ENCODE measurements around the gene SERPINB7. TPM values are rescaled to one million over a fixed set of nuclear protein-coding genes. Genes with fewer than 3 reads are reported as not detected.
"Not testable (repeated sequence)": the region's sequence is repeated elsewhere in the genome, so short reads cannot be mapped to it uniquely, and the experiment has no call there.

Gene SERPINB7
- polyA plus RNA-seq, 2 of the 4 experiments (the other 2 are of a cell fraction) = 0.84 to 2.9 TPM

DNA sequence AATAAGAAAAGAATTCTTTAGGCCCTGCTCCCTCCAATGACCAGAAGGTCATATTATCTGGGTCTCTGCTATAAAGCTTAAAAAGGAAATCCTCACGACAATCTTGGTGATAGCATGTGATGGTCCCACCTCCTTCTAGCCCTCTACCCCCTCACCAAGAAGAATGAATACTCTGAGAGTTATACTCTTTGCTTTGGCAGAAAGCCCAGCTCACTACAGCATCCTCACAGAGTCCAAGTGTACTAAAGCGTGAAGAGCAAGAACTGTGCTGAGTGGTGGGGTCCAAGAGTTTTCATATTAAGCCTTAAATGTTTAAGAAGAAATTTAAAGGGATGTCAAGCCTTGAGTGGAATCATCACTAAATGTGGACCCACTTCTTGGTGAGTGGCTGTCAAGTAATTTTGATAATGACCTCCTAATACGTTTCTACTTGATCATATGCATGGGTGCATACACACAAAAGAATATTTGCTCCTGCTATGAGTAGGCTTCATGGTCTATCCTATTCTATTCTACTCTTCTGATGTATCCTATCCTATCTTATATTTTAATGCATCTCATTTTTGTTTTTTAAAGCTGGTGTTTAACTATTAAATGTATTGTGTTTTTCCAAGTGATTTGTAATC, 16.5 kb upstream of the SERPINB7 start:
- ATAC-seq = no peak
- WGBS (ENCODE audit: missing lambda C conversion rate) = 23% methylated on average over 3 of the region's 3 CpGs
- H3K4me1 ChIP-seq = no peaks in the 10 kb centered on the region
- ChIA-PET CTCF (no interaction called here), POLR2A (no interaction called here)
- H3K9me3 ChIP-seq = no peaks in the 10 kb centered on the region
- H3K27ac ChIP-seq = no peak overlapping the region
- TF ChIP-seq CTCF (IDR thresholded peaks at IDR 0.05) = no peak
- TF ChIP-seq CHD2 (IDR thresholded peaks at IDR 0.05; ENCODE audit: low read length, partially characterized antibody) = no peak
- TF ChIP-seq NFE2L2 (conservative IDR thresholded peaks at IDR 0.05; ENCODE audit: low read length) = no peak
- no peak for TF ChIP-seq POLR2A (IDR thresholded peaks at IDR 0.05; ENCODE audit: low read length)
- TF ChIP-seq POLR2AphosphoS2 (conservative IDR thresholded peaks at IDR 0.05; ENCODE audit: low read length) = no peak
- TF ChIP-seq, protein P1, sequence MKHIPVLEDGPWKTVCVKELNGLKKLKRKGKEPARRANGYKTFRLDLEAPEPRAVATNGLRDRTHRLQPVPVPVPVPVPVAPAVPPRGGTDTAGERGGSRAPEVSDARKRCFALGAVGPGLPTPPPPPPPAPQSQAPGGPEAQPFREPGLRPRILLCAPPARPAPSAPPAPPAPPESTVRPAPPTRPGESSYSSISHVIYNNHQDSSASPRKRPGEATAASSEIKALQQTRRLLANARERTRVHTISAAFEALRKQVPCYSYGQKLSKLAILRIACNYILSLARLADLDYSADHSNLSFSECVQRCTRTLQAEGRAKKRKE (CRISPR knock-in tag; IDR thresholded peaks at IDR 0.05; ENCODE audit: low read depth) = no peak
- TF ChIP-seq FOSL2 (IDR thresholded peaks at IDR 0.05) = no peak
- TF ChIP-seq FOSL2 (CRISPR knock-in tag; IDR thresholded peaks at IDR 0.05) = no peak
- no peak for TF ChIP-seq HDAC2 (IDR thresholded peaks at IDR 0.05)
- no peak for TF ChIP-seq MAZ (IDR thresholded peaks at IDR 0.05; ENCODE audit: borderline replicate concordance, low read depth, low read length)
- TF ChIP-seq CBX2 (IDR thresholded peaks at IDR 0.05; ENCODE audit: borderline replicate concordance, low read depth) = no peak
- TF ChIP-seq SREBF2 (IDR thresholded peaks at IDR 0.05) = no peak
- TF ChIP-seq KDM1A (IDR thresholded peaks at IDR 0.05; ENCODE audit: low read depth) = no peak
- TF ChIP-seq CBX8 (IDR thresholded peaks at IDR 0.05) = no peak
- TF ChIP-seq MAFK (IDR thresholded peaks at IDR 0.05; ENCODE audit: partially characterized antibody) = no peak
- TF ChIP-seq ESRRA (IDR thresholded peaks at IDR 0.05; ENCODE audit: borderline replicate concordance, low read length) = no peak
- no peak for TF ChIP-seq RARB (CRISPR knock-in tag; IDR thresholded peaks at IDR 0.05)
- TF ChIP-seq SMC3 (IDR thresholded peaks at IDR 0.05) = no peak
- TF ChIP-seq KDM5A (IDR thresholded peaks at IDR 0.05) = no peak
- DNase-seq (ENCODE audit: low read depth in 1 of 2, low spot score in 1 of 2) = no peak
- no peak overlapping the region for H3K4me2 ChIP-seq
- no peak overlapping the region for H3K4me3 ChIP-seq
- FAIRE-seq = no peak

DNA sequence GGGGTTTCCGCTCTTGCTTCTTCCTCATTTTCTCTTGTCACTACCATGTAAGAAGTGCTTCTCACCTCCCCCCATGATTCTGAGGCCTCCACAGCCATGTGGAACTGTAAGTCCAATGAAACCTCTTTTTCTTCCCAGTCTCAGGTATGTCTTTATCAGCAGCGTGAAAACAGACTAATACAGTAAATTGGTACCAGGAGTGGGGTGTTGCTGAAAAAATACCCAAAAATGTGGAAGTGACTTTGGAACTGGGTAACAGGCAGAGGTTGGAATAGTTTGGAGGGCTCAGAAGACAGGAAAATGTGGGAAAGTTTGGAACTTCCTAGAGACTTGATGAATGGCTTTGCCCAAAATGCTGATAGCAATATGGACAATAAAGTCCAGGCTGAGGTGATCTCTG, 15.4 kb upstream of the SERPINB7 start:
- POLR2A ChIA-PET, FAIRE-seq: not testable (repeated sequence)

DNA sequence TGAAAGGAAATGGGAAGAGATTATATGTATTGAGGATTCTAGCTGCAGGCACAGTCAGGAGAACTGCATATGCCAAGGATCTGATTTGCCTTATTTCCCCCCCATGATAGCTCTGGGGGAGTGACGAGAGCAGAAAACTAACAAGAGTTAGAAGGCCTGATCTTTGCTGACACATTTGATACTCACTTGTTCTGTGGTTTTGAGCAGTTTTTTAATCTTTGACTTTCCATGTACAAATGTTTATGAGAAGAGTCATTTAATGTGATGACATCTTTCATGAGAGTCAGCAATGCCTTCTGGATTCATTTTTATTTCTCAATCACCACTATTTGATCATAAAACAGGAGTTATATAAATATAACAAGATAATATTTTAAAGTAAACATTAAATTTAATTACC, 12.7 kb upstream of the SERPINB7 start:
- ChIA-PET CTCF (no interaction called here), POLR2A (no interaction called here)
- Histone ChIP-seq H3K4me3 (no peak overlapping the region), H3K4me1 (no peaks in the 10 kb centered on the region), H3K4me2 (no peak overlapping the region), H3K9me3 (no peaks in the 10 kb centered on the region), H3K27ac (no peak overlapping the region)
- FAIRE-seq (no peak), DNase-seq (ENCODE audit: low read depth in 1 of 2, low spot score in 1 of 2) (no peak), ATAC-seq (no peak)
- WGBS (ENCODE audit: missing lambda C conversion rate) = 37% methylated on average over 1 of the region's 1 CpG
- no peak for TF ChIP-seq MAZ (IDR thresholded peaks at IDR 0.05; ENCODE audit: borderline replicate concordance, low read depth, low read length)
- no peak for TF ChIP-seq JUNB (IDR thresholded peaks at IDR 0.05)
- no peak for TF ChIP-seq FOSB (CRISPR knock-in tag; IDR thresholded peaks at IDR 0.05)
- TF ChIP-seq, protein P2, sequence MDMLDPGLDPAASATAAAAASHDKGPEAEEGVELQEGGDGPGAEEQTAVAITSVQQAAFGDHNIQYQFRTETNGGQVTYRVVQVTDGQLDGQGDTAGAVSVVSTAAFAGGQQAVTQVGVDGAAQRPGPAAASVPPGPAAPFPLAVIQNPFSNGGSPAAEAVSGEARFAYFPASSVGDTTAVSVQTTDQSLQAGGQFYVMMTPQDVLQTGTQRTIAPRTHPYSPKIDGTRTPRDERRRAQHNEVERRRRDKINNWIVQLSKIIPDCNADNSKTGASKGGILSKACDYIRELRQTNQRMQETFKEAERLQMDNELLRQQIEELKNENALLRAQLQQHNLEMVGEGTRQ (IDR thresholded peaks at IDR 0.05) = no peak
- no peak for TF ChIP-seq CEBPB (IDR thresholded peaks at IDR 0.05)
- TF ChIP-seq ZC3H11A (IDR thresholded peaks at IDR 0.05) = no peak
- no peak for TF ChIP-seq SREBF2 (IDR thresholded peaks at IDR 0.05)
- no peak for TF ChIP-seq HEYL (CRISPR knock-in tag; IDR thresholded peaks at IDR 0.05)
- TF ChIP-seq FOXS1 (CRISPR knock-in tag; IDR thresholded peaks at IDR 0.05) = no peak
- no peak for TF ChIP-seq NR3C1 (IDR thresholded peaks at IDR 0.05)
- no peak for TF ChIP-seq TP53 (CRISPR knock-in tag; IDR thresholded peaks at IDR 0.05)
- TF ChIP-seq GATA3 (IDR thresholded peaks at IDR 0.05; ENCODE audit: borderline replicate concordance) = no peak
- TF ChIP-seq CHD4 (IDR thresholded peaks at IDR 0.05; ENCODE audit: borderline replicate concordance) = no peak
- TF ChIP-seq KDM5A (IDR thresholded peaks at IDR 0.05) = no peak
- no peak for TF ChIP-seq CHD2 (IDR thresholded peaks at IDR 0.05; ENCODE audit: low read length, partially characterized antibody)
- TF ChIP-seq MYC (IDR thresholded peaks at IDR 0.05; ENCODE audit: borderline replicate concordance, low read length) = no peak
- TF ChIP-seq FOSL2 (IDR thresholded peaks at IDR 0.05) = no peak
- TF ChIP-seq FOSL2 (CRISPR knock-in tag; IDR thresholded peaks at IDR 0.05) = no peak
- TF ChIP-seq, protein P3, sequence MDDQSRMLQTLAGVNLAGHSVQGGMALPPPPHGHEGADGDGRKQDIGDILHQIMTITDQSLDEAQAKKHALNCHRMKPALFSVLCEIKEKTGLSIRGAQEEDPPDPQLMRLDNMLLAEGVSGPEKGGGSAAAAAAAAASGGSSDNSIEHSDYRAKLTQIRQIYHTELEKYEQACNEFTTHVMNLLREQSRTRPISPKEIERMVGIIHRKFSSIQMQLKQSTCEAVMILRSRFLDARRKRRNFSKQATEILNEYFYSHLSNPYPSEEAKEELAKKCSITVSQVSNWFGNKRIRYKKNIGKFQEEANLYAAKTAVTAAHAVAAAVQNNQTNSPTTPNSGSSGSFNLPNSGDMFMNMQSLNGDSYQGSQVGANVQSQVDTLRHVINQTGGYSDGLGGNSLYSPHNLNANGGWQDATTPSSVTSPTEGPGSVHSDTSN (IDR thresholded peaks at IDR 0.05) = no peak
- no peak for TF ChIP-seq HDAC2 (IDR thresholded peaks at IDR 0.05)
- TF ChIP-seq SMC3 (IDR thresholded peaks at IDR 0.05) = no peak

More for the DNA sequence above, 15.4 kb upstream of the SERPINB7 start:
- DNase-seq (ENCODE audit: low read depth in 1 of 2, low spot score in 1 of 2); H3K4me1 ChIP-seq; H3K9me3 ChIP-seq; CTCF ChIA-PET; H3K4me3 ChIP-seq; ATAC-seq; H3K27ac ChIP-seq; H3K4me2 ChIP-seq: not testable (repeated sequence)
- WGBS (ENCODE audit: missing lambda C conversion rate) = 48% methylated on average over 2 of the region's 2 CpGs

All from A549 (cell line).